Fibroblast of the aortic adventitia (primary cell): Measurements from ENCODE around the gene NXN. TPM values are rescaled to one million over a fixed set of nuclear protein-coding genes. Genes with fewer than 3 reads are reported as not detected.

Experiments
- DNase-seq: peaks from one replicate; pipeline ENCODE4 v3.0.0-alpha.2; 2010; ENCODE audit warnings: low read depth
- H3K4me3 ChIP-seq: 2 replicates; pipeline ENCODE4 v1.5.1; 2011; ENCODE audit warnings: low read depth, mild to moderate bottlenecking, control low read depth, low read length, moderate library complexity
- CTCF ChIP-seq: IDR thresholded peaks from 2 replicates; pipeline ENCODE4 v1.5.1; 2011; ENCODE audit warnings: mild to moderate bottlenecking, low read length, control low read depth, inconsistent platforms; ENCODE audit not compliant: insufficient read depth
- total RNA-seq: library from RNA; depleted of rRNA; stranded (reverse); fragments of >200 nt; gene quantifications from 2 replicates; pipeline ENCODE4 v1.2.3, GENCODE V29; 2012; ENCODE audit warnings: low replicate concordance

NXN gene
- total RNA-seq, 1 donor, result 18.1 TPM

- H3K4me3 ChIP-seq, result peak within 1 kb of the TSS; percentile 73
- TF ChIP-seq CTCF, result peak; percentile 19
- DNase-seq, result peak; percentile 86
These were observed 197.5 kb downstream of the NXN start, which contains the start of the genes GLOD4 and MRM3 for GRCh38 chr17:781805-782731. GLOD4 (minus strand) TSS chr17:782280; CDS start chr17:782255, 25 bp downstream. MRM3 (plus strand) TSS chr17:782353; CDS start chr17:782379, 26 bp downstream.

GRCh38 chr17:778096-778495 is 201.5 kb downstream of the NXN start:
- no peak for DNase-seq
- no peak for TF ChIP-seq CTCF

GRCh38 chr17:774313-774584 is 205.3 kb downstream of the NXN start:
- H3K4me3 ChIP-seq, result no peak overlapping the region
- no peak for TF ChIP-seq CTCF
- no peak for DNase-seq

More at GRCh38 chr17:778096-778495, 201.5 kb downstream of the NXN start:
- no peak overlapping the region for H3K4me3 ChIP-seq

- no peak for TF ChIP-seq CTCF
- no peak overlapping the region for H3K4me3 ChIP-seq
- no peak for DNase-seq
These were observed 205.9 kb downstream of the NXN start for GRCh38 chr17:773467-774312.

GRCh38 chr17:773016-773415 is 206.6 kb downstream of the NXN start:
- no peak overlapping the region for H3K4me3 ChIP-seq
- DNase-seq, result no peak
- no peak for TF ChIP-seq CTCF

- no peak for TF ChIP-seq CTCF
- DNase-seq, result no peak
- no peak overlapping the region for H3K4me3 ChIP-seq
These were observed 212.5 kb downstream of the NXN start for GRCh38 chr17:767076-767475.
